ENCODE results near the gene BYSL. TPM values are rescaled to one million over a fixed set of nuclear protein-coding genes. Genes with fewer than 3 reads are reported as not detected.

Gene BYSL
- polyA plus RNA-seq, 1 donor (not counting 4 experiments of a cell fraction or from before 2014, with no cell fraction given), result 34.3 TPM

- FAIRE-seq, result no peak
- Histone ChIP-seq H3K27me3 (ENCODE audit: control insufficient read depth, extremely low read depth, insufficient read depth, low read length) (no peaks in the 10 kb centered on the region), H3K4me1 (ENCODE audit: control insufficient read depth, extremely low read depth, insufficient read depth, low read length) (no peaks in the 10 kb centered on the region), H3K79me2 (ENCODE audit: control insufficient read depth, insufficient read depth, low read length) (peaks cover 36% of the 10 kb centered on the region), H3K9me1 (ENCODE audit: control insufficient read depth, extremely low read depth, insufficient read depth, low read length) (no peaks in the 10 kb centered on the region), H3K27ac (ENCODE audit: control insufficient read depth, insufficient read depth, low read length) (no peak overlapping the region), H2AFZ (ENCODE audit: control insufficient read depth, low read length) (no peak overlapping the region), H3K36me3 (ENCODE audit: control insufficient read depth in 2 of 2, extremely low read depth in 1 of 2, insufficient read depth in 2 of 2, low read length in 2 of 2) (peaks cover 56 to 66% of the 10 kb centered on the region in 2 experiments), H3K9ac (ENCODE audit: control insufficient read depth, extremely low read depth, insufficient read depth, low read length) (no peak overlapping the region), H4K20me1 (ENCODE audit: control insufficient read depth, extremely low read depth, insufficient read depth, low read length) (no peaks in the 10 kb centered on the region), H3K9me3 (ENCODE audit: control insufficient read depth, low read depth, low read length) (no peaks in the 10 kb centered on the region), H3K4me2 (ENCODE audit: control insufficient read depth, extremely low read depth, insufficient read depth, low read depth, low read length) (no peak overlapping the region), H3K4me3 (ENCODE audit: control insufficient read depth in 2 of 3, extremely low read depth in 1 of 3, insufficient read depth in 2 of 3, low read depth in 1 of 3, low read length in 3 of 3) (no peak overlapping the region)
- DNase-seq (ENCODE audit: low read depth, low spot score), result no peak
- dilution Hi-C loops (cut with MboI; ENCODE audit: extremely low pct_ligation_motif_present, low sequenced_read_pairs), result no loop called here
- TF ChIP-seq CTCF (optimal IDR thresholded peaks at IDR 0.05 in 1 of 3, IDR thresholded peaks at IDR 0.05 in 1 of 3, conservative IDR thresholded peaks at IDR 0.05 in 1 of 3; ENCODE audit: extremely low read depth in 1 of 3, insufficient read depth in 2 of 3, low read length in 3 of 3) (no peak), EZH2 (IDR thresholded peaks at IDR 0.05; ENCODE audit: low read length) (no peak)
Measured at GRCh38 chr6:41929924-41930323, 8.6 kb downstream of the BYSL start.

GRCh38 chr6:41931792-41932191 is 10.5 kb downstream of the BYSL start:
- H3K9ac ChIP-seq (ENCODE audit: control insufficient read depth, extremely low read depth, insufficient read depth, low read length), result no peak overlapping the region
- peaks cover 64 to 68% of the 10 kb centered on the region in 2 experiments for H3K36me3 ChIP-seq (ENCODE audit: control insufficient read depth in 2 of 2, extremely low read depth in 1 of 2, insufficient read depth in 2 of 2, low read length in 2 of 2)

More at GRCh38 chr6:41931792-41932191, 10.5 kb downstream of the BYSL start:
- Histone ChIP-seq H3K9me3 (ENCODE audit: control insufficient read depth, low read depth, low read length) (no peaks in the 10 kb centered on the region), H2AFZ (ENCODE audit: control insufficient read depth, low read length) (no peak overlapping the region), H3K4me1 (ENCODE audit: control insufficient read depth, extremely low read depth, insufficient read depth, low read length) (peaks cover 7% of the 10 kb centered on the region), H3K79me2 (ENCODE audit: control insufficient read depth, insufficient read depth, low read length) (peaks cover 25% of the 10 kb centered on the region), H3K27ac (ENCODE audit: control insufficient read depth, insufficient read depth, low read length) (no peak overlapping the region), H3K4me2 (ENCODE audit: control insufficient read depth, extremely low read depth, insufficient read depth, low read depth, low read length) (no peak overlapping the region), H3K27me3 (ENCODE audit: control insufficient read depth, extremely low read depth, insufficient read depth, low read length) (no peaks in the 10 kb centered on the region), H3K4me3 (ENCODE audit: control insufficient read depth in 2 of 3, extremely low read depth in 1 of 3, insufficient read depth in 2 of 3, low read depth in 1 of 3, low read length in 3 of 3) (no peak overlapping the region), H3K9me1 (ENCODE audit: control insufficient read depth, extremely low read depth, insufficient read depth, low read length) (no peaks in the 10 kb centered on the region), H4K20me1 (ENCODE audit: control insufficient read depth, extremely low read depth, insufficient read depth, low read length) (no peaks in the 10 kb centered on the region)
- TF ChIP-seq EZH2 (IDR thresholded peaks at IDR 0.05; ENCODE audit: low read length) (no peak), CTCF (optimal IDR thresholded peaks at IDR 0.05 in 1 of 3, IDR thresholded peaks at IDR 0.05 in 1 of 3, conservative IDR thresholded peaks at IDR 0.05 in 1 of 3; ENCODE audit: extremely low read depth in 1 of 3, insufficient read depth in 2 of 3, low read length in 3 of 3) (no peak)
- dilution Hi-C loops (cut with MboI; ENCODE audit: extremely low pct_ligation_motif_present, low sequenced_read_pairs), result no loop called here
- DNase-seq (ENCODE audit: low read depth, low spot score), result no peak
- FAIRE-seq, result no peak
